GM18508 (cell line): ENCODE results near the gene PVALEF.

ENCODE experiments used
- ATAC-seq: cut with Tn5 transposase; IDR thresholded peaks from one replicate; pipeline ENCODE4 v1.9.1; 2021; ENCODE audit warnings: moderate number of reproducible peaks; ENCODE audit not compliant: insufficient read depth, unreplicated experiment

Gene PVALEF

DNA sequence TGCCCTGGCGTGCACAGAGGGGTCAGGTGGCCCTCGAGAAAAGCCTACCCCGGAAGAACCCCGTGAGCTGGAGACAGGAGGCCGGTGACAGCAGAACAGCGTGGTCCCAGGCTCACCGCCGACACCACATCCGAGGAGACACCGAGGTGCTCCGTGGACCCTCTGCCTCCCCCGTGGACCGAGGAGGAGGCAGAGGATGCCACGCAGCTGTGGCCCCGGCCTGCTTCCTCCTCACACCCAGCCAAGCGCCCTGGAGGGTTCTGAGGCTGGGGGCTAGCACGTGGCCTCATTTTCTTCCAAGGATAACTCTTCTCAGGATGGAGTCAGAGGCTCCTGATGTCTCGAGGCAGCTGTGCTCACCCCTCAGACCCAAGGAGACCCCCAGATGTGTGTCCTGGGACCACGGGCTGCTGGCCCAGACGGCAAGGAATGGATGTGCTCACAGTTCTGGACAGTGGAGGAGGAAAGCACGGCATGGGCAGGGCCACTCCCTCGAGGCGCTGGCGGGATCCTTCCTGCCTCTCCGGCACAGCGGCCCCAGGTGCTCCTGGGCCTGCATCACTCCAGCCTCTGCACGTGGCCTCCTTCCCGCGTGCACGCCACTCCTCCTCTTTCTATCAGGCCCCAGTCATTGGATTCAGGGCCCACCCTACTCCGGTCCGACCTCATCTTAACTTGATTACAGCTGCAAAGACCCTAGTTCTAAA is 4.4 kb upstream of the PVALEF start:
- ATAC-seq = no peak

DNA sequence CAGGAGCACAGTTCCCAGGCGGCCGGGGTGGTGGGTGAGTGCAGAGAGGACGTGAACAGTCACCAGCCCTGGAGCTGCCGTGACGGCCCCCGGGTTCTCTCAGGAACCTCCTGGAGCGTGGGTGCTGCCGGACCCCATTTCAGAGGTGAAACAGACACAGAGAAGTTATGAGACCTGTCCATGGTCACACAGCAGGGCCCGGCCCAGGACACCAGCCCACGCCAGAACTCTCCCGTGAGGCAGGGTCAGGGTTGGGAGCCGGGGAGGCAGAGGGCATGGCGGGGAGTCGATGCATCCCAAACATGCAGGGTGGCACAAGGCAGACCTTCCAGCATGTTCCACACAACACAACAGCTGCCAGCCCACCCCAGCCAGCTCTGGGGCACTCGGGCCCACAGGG is 3.8 kb upstream of the PVALEF start:
- ATAC-seq = no peak

DNA sequence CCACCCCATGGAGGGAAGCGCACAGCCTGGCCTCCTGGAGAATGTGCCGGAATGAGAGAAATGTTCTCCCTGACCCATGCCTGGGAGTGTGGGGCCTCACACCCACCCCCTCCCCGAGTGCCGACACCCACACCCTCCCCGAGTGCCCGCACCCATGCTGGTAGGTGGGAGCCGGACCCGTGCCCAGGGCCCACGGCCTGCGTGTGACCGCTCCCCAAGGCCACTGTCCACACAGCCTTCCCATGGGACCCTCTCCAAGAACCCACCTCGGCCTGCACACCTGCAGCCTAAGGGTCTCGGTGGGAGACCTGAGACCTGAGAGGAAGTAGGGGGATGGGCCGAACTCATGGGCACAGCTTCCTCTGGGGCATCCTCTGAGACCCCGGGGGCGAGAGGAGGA is 3.3 kb upstream of the PVALEF start:
- no peak for ATAC-seq

DNA sequence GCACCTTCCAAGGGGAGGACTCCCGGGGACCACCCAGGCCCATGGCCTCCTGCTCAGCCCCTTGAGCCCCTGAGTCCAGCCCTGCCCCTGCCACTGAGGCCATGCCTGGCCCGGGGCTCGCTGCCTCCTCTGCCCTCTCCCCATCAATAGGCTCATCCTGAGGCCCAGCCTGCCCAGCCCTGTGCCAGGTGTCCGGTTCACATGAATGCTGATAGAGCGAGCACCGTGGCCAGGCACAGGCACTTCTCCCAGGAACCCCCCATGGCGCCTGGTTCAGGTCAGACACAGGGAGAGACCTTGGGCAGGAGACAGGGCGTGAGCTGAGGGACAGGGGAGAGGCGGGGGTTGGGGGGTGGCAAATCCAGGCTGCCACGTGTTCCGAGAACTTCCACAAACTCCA is 2.8 kb upstream of the PVALEF start:
- no peak for ATAC-seq

DNA sequence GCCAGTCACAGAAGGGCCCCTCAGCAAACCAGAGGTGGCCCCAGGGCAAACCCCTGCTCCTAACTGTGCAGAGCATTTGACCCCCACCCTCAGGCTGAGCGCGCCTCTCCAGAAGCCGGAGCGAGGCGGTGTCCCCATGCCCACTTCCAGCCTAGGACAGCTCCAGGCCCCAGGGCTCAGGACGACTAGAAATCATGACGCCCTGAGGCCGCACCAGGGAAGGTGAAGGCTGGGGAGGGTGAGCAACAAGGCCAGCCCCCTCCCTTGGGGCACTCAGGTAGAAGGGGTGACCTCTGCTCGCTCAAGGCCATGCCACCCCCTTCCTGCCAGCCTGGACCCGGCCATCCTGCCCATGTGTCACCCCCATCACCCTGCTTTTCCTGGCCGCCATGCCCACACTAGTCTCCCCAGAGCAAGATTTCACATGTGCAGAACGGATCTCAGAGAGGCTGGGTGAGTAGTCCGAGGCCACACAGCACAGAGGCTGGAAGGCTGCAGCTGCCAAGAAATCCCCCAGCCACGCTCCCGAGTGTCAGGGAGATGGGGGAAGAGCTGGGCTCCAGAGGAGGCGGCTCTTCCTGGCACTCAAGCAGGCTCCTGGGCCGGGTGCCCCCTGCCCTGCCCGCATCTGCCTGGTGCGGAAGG is 2.1 kb upstream of the PVALEF start:
- no peak for ATAC-seq

DNA sequence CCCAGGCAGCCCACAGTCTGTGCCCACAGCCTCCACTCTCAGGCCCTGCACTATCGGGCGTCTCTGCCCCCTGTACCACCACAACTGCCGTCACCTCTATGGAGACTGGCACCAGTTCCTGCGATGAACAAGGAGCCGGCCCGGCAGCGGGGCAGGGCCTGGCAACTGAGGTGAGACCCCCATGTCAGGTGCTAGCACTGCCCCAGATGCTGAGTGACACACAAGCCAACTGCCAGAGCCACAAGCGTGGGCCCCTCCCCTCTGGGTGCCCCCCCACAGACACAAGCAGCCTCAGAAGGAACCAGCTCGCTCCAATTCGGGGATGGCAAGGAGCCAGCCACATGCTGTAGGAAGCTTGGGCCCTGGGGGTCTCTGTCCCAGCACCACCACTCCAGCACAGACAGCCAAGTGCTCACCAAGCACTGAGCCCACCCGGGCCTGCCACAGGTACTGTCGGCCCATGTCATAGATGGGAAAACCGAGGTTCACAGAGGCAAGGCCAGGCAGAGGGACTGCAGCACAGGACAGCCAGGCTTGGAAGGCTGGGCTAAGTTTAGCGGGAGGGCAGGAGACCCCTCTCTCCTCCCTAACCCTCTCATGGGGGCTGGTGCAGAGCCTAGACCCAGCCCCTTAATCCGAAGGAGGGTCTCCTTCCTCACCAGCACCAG is 1.5 kb upstream of the PVALEF start:
- ATAC-seq = no peak

DNA sequence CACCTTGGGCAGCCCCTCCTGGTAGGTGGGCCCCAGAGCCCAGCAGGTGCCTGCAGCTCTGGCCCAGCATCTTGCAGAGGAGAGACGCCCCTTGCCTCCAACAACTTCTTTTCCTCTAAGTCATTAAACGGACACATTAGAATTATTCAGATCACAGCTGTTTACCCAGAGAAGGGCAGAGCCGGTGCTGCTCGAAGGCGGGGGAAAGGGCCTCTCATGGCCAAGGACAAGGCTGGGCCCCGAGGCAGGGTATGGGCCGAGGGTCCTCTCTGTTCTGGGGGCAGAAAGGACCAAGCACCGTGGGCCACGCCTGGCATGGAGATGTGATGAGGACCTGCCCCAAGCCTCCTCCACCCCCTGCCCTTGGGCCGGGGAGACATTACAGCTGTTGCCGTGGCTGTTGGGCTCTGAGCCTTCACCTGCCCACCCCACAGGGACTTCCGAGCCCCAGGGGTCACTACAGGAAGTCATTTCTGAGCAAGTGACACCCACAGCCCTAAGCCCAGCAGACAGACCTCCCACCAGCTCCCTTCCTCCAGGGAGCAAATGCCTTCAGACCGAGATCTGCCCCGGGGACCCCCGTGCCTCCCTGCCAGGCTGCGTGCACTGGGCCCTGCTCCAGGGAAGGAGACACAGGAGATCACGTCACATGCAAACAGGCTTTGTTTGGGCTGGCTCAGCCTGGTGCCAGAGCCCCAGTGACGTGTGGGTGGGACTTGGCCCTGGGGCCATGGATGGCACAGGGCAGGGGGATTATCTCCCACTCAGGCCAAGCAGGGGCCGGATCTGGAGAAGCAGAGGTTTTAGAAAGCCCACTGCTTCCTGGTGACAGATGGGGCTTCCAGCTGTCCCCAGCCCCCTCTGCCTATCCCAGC is 699 bp upstream of the PVALEF start:
- ATAC-seq = no peak

DNA sequence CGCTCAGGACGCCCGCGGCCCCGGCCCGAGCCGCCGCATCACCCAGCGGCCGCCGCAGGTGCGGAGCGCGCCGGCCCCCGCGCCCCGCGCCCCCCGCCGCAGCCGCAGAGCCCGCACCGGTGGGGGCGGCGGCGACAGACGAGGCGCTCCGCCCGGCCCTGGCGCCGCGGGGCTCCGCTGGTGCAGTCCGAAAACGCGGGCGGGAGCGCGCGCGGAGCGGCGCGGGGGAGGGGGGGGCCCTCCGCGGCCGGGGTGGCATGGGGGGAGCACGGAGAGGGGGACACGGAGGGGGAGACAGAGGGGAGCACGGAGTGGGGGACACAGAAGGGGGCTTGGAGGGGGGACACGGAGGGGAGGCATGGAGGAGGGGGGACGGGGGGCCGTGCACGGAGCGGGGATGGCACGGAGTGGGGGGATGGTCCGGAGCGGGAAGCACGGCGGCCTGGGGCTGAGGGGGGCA is 756 bp downstream of the PVALEF start, which contains the start of gene AATK:
TSS of gene AATK (minus strand) at position 189 of the 460 bp plus-strand sequence. CDS start 229 bp downstream, outside the sequence.
- no peak for ATAC-seq

DNA sequence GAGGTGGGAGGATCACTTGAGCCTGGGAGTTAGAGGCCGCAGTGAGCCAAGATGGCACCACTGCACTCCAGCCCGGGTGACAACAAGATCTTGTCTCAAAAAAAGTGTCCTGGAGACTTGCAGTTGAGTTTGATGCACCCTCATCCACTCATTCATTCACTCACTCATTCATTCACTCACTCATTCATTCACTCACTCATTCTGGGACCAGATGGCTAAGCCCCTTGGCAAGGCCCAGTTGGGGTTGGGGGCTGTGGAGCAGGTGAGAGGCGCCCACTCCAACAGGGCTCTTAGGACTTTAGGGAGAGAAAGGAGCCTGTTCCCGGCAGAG is 1.9 kb downstream of the PVALEF start:
- no peak for ATAC-seq

DNA sequence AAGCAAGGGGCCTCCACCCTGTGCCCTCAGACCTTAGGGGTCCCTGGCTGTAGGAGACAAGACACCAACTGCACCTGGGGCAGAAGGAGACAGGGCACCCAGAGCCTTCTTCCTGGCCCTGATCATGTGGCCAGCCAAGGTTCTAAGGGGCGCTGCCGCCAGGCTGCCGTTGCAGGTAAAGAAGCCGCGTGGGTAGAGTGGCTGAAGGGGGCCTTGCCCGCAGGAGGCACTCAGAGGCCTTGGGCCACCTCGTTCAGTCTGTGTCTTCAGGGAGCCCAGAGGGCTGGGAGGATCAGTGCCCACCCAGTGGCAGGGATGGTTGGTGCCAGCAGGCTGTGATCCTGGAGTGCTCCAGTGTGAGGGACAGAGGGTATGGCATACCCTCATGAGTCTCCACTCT is 2.3 kb downstream of the PVALEF start:
- ATAC-seq = no peak

DNA sequence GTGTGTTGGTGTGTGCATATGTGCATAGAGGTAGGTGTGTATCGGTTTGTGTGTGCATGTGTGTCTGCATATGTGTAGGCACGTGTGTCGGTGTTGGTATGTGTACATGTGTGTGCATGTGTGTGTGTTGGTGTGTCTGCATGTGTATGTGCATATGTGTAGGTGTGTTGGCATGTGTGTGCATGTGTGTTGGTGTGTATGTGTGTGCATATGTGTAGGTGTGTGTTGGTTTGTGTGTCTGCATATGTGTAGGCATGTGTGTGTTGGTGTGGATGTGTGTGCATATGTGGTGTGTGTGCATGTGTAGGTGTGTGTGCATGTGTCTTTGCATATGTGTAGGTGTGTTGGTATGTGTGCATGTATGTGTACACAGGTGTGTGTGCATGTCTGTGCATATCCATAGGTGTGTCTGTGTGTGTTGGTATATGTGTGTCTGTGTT is 4.6 kb downstream of the PVALEF start:
- no peak for ATAC-seq

DNA sequence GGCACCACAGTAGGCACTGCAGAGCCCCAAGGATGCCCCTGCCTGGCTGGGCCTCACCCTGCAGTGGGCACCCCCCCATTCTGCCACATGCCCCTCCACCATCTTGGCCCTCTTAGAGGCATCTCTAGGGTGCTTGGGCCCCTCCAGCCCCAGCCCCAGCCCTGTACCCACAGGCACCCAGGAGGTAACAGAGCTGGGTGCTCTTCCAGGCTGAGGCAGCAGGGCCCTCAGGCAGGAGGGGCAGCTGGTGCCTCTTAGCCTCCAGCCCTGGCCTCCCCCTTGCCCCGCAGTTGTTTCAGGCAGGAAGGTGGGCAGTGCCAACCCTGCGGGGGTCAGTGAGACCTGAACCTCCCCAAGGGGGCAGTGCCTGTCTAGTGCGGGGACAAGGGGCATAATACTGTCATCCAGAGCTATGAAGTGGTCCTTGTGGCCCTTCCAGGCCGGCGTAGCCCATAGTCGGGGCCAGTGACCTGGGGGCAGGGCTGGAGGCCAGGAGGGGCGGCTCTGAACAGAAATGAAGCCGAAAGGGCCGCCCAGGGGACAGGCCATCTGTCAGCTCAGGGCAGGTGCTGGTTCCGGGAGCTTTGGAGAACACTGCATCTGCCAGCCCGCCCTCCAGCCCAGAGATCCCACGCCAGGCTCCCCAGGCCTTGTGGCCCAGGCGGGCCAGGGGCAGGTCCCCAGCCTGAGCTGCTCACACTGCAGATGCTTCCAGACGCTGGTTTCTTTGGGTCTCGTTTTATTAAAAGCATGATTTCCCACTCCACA is 5.6 kb downstream of the PVALEF start:
- no peak for ATAC-seq

DNA sequence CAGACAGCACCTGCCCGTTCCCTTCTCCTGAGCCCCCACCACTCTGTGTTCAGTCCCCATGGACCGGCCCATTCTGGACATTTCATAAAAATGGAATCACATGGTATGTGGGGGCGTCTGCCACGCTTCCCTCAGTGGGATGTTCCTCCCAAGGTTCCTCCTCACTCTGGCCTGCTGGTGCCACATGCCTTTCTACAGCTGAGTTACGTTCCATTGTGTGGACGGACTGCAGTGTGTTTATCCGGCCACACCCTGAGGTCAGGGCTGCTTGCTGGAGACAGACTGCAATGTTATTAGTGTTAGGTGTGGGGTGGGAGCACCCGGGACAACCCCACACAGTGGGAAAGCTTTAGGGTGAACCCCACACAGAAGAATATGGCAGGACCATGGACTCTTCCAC is 6.6 kb downstream of the PVALEF start:
- ATAC-seq = no peak

DNA sequence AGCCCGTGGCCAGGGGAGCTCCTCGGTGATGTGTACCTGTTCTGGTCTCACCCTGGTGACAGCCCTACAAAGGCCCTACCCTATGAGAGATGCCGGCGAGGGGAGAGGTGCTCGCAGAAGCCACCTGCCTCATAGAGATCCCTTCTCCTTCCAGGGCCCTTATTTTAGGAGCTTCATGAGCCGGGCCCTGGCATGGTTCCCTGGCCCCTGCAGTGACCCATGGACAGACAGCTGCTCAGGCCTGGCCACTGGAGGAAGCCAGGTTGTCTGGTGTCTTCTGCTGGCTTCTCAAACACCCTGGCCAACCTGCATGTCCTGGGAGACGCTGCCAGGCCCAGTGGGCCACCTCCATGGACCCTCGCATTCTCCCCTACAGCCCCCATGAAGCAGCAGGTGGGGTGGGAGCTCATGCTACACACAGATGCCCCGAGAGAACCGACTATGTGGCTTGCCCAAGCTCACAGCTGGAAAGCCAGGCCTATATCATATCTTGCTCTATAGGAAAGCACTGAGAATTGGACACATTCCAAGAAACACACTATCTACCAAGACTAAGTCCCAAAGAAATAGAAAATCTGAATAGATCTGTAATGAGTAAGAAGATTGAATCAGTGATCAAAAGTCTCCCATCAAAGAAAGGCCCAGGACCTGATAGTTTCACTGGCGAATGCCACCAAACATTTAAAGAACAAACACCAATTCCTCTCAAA is 7.9 kb downstream of the PVALEF start:
- ATAC-seq = no peak

DNA sequence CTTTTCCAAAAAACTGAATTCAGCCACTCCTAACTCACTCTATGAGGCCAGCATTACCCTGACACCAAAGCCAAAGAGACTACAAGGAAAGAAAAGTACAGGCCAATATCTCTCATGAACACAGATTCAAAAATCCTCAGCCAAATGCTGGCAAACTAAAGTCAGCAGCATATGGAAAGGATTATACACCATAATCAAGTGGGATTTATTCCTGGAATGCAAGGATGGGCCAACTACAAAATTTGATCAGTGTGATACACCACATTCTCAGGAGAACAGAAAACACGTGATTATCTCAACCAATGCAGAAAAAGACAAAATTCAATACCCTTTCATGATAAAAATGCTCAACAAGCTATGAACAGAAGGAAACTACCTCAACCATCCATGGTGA is 8.5 kb downstream of the PVALEF start:
- no peak for ATAC-seq

DNA sequence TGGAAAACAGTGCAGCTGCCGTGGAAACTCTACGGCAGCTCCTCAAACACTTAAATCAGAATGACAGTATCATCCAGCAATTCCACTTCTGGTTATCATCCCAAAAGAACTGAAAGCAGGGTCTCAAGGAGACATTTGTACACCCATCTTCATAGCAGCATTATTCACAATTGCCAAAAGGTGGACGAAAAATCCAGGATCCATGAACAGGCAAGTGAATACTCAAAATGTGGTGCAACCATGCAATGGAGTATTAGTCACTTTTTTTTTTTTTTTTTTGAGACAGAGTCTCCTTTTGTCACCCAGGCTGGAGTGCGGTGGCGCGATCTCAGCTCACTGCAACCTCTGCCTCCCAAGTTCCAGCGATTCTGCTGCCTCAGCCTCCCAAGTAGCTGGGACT is 11.4 kb downstream of the PVALEF start:
- no peak for ATAC-seq

DNA sequence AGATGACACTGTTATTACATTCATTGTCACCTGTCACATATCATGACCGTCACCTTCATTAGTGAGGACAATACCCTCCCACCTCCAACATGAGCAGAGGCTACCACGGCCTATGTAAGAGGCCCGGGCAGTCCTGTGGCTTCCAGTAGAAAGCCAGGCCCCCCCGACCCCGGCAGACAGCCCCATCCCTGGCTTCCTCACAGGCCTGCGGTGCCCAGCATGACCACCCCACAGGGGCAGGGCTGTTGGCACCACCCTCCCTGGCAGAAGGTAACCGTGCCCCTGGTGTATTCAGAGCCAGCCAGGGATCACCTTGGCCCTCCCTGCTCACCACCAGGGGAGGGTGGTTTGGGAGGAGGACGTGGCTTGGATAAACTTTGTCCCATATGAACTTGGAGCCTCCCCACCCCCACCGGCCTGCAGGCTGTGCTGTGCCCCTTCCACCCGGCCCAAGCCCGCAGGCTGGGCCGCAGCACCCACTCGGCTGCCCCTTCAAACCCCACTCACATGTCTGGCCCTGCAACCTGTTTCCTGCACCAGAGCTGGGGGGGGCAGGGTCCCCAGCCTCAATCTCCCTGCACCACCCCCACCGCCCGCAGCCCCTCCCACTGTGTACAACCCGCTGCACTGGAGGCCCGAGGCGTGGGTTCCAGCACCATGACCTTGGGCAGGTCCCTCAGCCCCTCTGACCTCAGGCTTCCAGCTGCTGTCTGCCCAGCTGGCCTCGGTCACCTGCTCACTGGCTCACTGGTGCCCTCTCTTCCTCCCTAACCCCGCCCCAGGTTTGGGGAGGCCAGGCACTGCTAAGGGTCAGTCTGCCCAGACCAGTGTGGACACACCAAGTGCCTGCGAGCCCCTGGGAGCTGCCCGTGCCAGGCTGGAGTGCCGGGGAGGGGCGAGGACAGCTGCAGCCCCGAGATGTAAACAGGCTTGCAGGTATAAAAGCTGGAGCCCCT is 13.1 kb downstream of the PVALEF start:
- no peak for ATAC-seq

DNA sequence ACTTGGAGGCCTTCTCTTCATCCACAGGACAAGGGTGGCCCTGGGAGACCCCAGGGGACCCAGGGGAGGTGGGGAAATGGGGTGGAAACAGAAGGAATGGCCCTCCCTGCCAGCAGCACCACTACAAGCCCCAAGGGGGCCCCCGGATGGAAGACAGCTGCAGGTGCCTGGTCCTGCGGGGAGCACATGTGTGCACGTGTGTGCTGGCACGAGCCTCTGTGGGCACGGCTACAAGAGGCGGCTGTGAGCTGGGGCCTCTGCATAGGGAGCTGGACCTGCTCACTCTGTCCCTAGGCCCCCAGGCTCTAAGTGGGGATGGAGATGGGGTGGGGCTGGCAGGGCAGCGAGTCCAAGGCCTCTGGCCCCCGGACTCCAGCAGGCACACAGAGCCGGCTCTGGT is 13.9 kb downstream of the PVALEF start:
- no peak for ATAC-seq
